ENCODE data around the gene LONP2. TPM values are rescaled to one million over a fixed set of nuclear protein-coding genes. Genes with fewer than 3 reads are reported as not detected.

Gene LONP2
- total RNA-seq, 1 donor from 2014 or later = 69.5 TPM

- DNase-seq (ENCODE audit: extremely low spot score, unreplicated experiment) = no peak
- Mint-ChIP-seq H3K36me3 (ENCODE audit: unreplicated experiment) (peaks cover 43% of the 10 kb centered on the region), H3K9me3 (ENCODE audit: unreplicated experiment) (no peaks in the 10 kb centered on the region), H3K27me3 (ENCODE audit: unreplicated experiment) (no peaks in the 10 kb centered on the region), H3K4me1 (ENCODE audit: unreplicated experiment) (peaks cover 27% of the 10 kb centered on the region), H3K4me3 (ENCODE audit: unreplicated experiment) (no peak overlapping the region), H3K27ac (ENCODE audit: unreplicated experiment) (no peak overlapping the region)
- TF ChIP-seq, protein P1, sequence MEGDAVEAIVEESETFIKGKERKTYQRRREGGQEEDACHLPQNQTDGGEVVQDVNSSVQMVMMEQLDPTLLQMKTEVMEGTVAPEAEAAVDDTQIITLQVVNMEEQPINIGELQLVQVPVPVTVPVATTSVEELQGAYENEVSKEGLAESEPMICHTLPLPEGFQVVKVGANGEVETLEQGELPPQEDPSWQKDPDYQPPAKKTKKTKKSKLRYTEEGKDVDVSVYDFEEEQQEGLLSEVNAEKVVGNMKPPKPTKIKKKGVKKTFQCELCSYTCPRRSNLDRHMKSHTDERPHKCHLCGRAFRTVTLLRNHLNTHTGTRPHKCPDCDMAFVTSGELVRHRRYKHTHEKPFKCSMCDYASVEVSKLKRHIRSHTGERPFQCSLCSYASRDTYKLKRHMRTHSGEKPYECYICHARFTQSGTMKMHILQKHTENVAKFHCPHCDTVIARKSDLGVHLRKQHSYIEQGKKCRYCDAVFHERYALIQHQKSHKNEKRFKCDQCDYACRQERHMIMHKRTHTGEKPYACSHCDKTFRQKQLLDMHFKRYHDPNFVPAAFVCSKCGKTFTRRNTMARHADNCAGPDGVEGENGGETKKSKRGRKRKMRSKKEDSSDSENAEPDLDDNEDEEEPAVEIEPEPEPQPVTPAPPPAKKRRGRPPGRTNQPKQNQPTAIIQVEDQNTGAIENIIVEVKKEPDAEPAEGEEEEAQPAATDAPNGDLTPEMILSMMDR (IDR thresholded peaks at IDR 0.05) = no peak
Observed at GRCh38 chr16:48332978-48333377, 88.9 kb downstream of the LONP2 start.

DNA sequence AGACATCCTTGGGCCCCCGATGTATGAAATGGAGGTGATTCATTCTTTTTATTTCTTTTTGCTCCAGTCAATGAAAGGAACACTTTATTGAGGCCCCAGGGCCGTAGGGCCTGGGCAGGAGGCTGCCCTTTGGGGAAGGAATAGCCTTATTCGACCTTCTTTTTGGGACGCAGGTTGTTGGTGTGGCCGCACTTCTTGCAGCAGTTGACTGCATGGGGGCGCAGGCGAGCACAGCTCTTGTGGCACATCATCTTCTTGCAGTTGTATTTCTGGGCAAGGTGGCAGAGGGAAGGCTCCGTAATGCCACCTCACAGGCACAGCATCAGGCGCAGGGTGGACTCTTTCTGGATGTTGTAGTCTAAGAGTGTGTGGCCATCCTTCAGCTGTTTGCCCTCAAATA, 90.2 kb downstream of the LONP2 start:
- Mint-ChIP-seq H3K27me3 (ENCODE audit: unreplicated experiment) (no peaks in the 10 kb centered on the region), H3K4me1 (ENCODE audit: unreplicated experiment) (peaks cover 28% of the 10 kb centered on the region), H3K4me3 (ENCODE audit: unreplicated experiment) (no peak overlapping the region), H3K36me3 (ENCODE audit: unreplicated experiment) (peaks cover 48% of the 10 kb centered on the region), H3K27ac (ENCODE audit: unreplicated experiment) (no peak overlapping the region), H3K9me3 (ENCODE audit: unreplicated experiment) (no peaks in the 10 kb centered on the region)
- no peak for DNase-seq (ENCODE audit: extremely low spot score, unreplicated experiment)
- TF ChIP-seq, protein P1 (IDR thresholded peaks at IDR 0.05) = no peak

- Mint-ChIP-seq H3K4me1 (ENCODE audit: unreplicated experiment) (peaks cover 21% of the 10 kb centered on the region), H3K27ac (ENCODE audit: unreplicated experiment) (peak overlapping the region; percentile 80), H3K36me3 (ENCODE audit: unreplicated experiment) (peaks cover 40% of the 10 kb centered on the region), H3K9me3 (ENCODE audit: unreplicated experiment) (no peaks in the 10 kb centered on the region), H3K27me3 (ENCODE audit: unreplicated experiment) (no peaks in the 10 kb centered on the region), H3K4me3 (ENCODE audit: unreplicated experiment) (no peak overlapping the region)
- TF ChIP-seq, protein P1 (IDR thresholded peaks at IDR 0.05) = no peak
- no peak for DNase-seq (ENCODE audit: extremely low spot score, unreplicated experiment)
Observed at GRCh38 chr16:48335961-48336360, 91.9 kb downstream of the LONP2 start.

DNA sequence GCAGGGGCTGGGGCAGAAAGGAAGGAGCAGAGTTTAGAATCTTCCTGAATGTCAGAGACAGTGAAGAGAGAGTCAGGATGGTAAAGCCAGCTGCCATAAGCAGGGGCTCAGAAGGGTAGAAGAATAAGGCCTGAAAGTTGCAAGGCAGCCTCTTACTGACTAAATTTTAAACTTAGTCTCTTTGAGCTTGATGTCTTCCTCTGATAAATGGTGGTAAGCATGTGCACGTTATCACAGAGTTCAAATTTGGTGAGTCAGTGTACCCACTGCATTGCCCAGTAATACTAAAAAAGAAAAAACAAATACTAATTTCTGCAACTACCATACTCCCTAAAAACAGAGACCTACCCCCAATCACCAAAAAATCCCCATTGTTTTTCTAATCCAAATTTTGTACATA, 96.0 kb downstream of the LONP2 start:
- Mint-ChIP-seq H3K36me3 (ENCODE audit: unreplicated experiment) (peaks cover 36% of the 10 kb centered on the region), H3K27ac (ENCODE audit: unreplicated experiment) (no peak overlapping the region), H3K4me1 (ENCODE audit: unreplicated experiment) (peaks cover 19% of the 10 kb centered on the region)

DNA sequence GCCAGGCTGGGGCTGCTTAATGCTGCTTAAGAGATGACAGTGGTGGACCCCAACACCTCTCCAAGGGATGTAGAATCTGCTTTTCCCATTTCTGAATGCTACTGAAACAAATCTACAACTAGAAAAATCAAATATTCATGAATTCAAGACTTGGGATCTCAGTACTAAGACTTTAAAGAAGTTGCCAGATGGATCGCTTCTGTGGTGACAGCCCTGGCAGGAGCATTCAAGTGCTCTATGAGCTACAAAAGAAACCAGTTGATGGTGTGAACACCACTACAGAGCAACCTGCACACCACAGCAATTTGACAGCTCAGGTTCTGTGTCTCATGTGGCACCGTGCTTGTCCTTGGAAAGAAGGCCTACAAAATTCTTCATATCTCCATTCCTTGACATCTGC, 98.5 kb downstream of the LONP2 start:
- TF ChIP-seq, protein P1 (IDR thresholded peaks at IDR 0.05) = no peak
- no peak overlapping the region for H3K4me3 Mint-ChIP-seq (ENCODE audit: unreplicated experiment)
- peaks cover 33% of the 10 kb centered on the region for H3K36me3 Mint-ChIP-seq (ENCODE audit: unreplicated experiment)
- no peaks in the 10 kb centered on the region for H3K27me3 Mint-ChIP-seq (ENCODE audit: unreplicated experiment)
- H3K27ac Mint-ChIP-seq (ENCODE audit: unreplicated experiment) = no peak overlapping the region
- no peak for DNase-seq (ENCODE audit: extremely low spot score, unreplicated experiment)
- H3K9me3 Mint-ChIP-seq (ENCODE audit: unreplicated experiment) = no peaks in the 10 kb centered on the region
- peaks cover 2% of the 10 kb centered on the region for H3K4me1 Mint-ChIP-seq (ENCODE audit: unreplicated experiment)

More for the DNA sequence above, 96.0 kb downstream of the LONP2 start:
- Mint-ChIP-seq H3K27me3 (ENCODE audit: unreplicated experiment) (no peaks in the 10 kb centered on the region), H3K4me3 (ENCODE audit: unreplicated experiment) (no peak overlapping the region), H3K9me3 (ENCODE audit: unreplicated experiment) (no peaks in the 10 kb centered on the region)
- TF ChIP-seq, protein P1 (IDR thresholded peaks at IDR 0.05) = no peak
- no peak for DNase-seq (ENCODE audit: extremely low spot score, unreplicated experiment)
